T-cell (primary cell): ENCODE measurements around the gene TTC13. TPM values are rescaled to one million over a fixed set of nuclear protein-coding genes. Genes with fewer than 3 reads are reported as not detected.

Experiments
- ATAC-seq, 4 experiments: fragments of 200-7000 bp in 3 of 4; fragments of 150-1000 bp in 1 of 4; cut with Tn5 transposase; replicated peaks in 1 of 4; 1 replicate in 3 of 4; 2 replicates in 1 of 4; pipeline ENCODE4 v1.10.0; 2021; ENCODE audit warnings: moderate library complexity in 3 of 4, mild to moderate bottlenecking in 2 of 4, moderate number of reproducible peaks in 1 of 4
- CTCF ChIA-PET, 2 donors: fragments of 300-600 bp; sonication (Branson Sonifier 250); formaldehyde crosslinking; loops; one replicate each; lab custom pipeline; 2022; ENCODE audit warnings: antibody characterized with exemption in 2 of 2; lab: Charles Lee
- POLR2A ChIA-PET, 2 donors: fragments of 300-600 bp; sonication (Branson Sonifier 250); formaldehyde crosslinking; loops; one replicate each; lab custom pipeline; 2022; ENCODE audit warnings: antibody characterized with exemption in 2 of 2; lab: Charles Lee
- DNase-seq, 35 experiments: peaks; one replicate each; pipeline versions ENCODE4 v3.0.0 to v3.0.0-alpha.2; 2013 to 2023
- H3K27ac ChIP-seq: one replicate; pipeline ENCODE4 v1.5.1; 2013; ENCODE audit warnings: low read length
- H3K27me3 ChIP-seq, 2 experiments: replicated peaks in 1 of 2; 1 replicate in 1 of 2; 2 replicates in 1 of 2; pipeline versions ENCODE4 v1.6.1 to v1.7.0; 2013; ENCODE audit warnings: low read length in 1 of 2, mixed read lengths in 1 of 2; ENCODE audit not compliant: control insufficient read depth in 2 of 2, insufficient read depth in 2 of 2; ENCODE audit errors: extremely low read depth in 1 of 2
- H3K36me3 ChIP-seq, 2 donors: 1 replicate in 1 of 2; 2 replicates in 1 of 2; pipeline versions ENCODE4 v1.6.1 to v1.7.0; 2013; ENCODE audit warnings: low read length in 1 of 2; ENCODE audit not compliant: control insufficient read depth in 2 of 2, insufficient read depth in 1 of 2; ENCODE audit errors: extremely low read depth in 1 of 2
- H3K4me1 ChIP-seq, 2 experiments: 1 replicate in 1 of 2; 2 replicates in 1 of 2; pipeline versions ENCODE4 v1.6.1 to v1.7.0; 2013; ENCODE audit warnings: low read length in 2 of 2, mixed read lengths in 1 of 2; ENCODE audit not compliant: insufficient read depth in 2 of 2, control insufficient read depth in 1 of 2; ENCODE audit errors: extremely low read depth in 1 of 2
- H3K4me3 ChIP-seq, 2 donors: 1 replicate in 1 of 2; 2 replicates in 1 of 2; pipeline versions ENCODE4 v1.5.1 to v1.7.0; 2013; ENCODE audit warnings: mild to moderate bottlenecking in 2 of 2, low read length in 1 of 2, moderate library complexity in 1 of 2; ENCODE audit not compliant: control insufficient read depth in 1 of 2; ENCODE audit errors: extremely low read depth in 1 of 2
- H3K9me3 ChIP-seq: 2 replicates; pipeline ENCODE4 v1.7.0; 2013
- H3K27ac Mint-ChIP-seq, 2 donors: one replicate each; pipeline ENCODE4 v1.8.0; 2020 to 2021; ENCODE audit warnings: mild to moderate bottlenecking in 2 of 2, mixed read lengths in 2 of 2
- H3K27me3 Mint-ChIP-seq, 2 donors: one replicate each; pipeline ENCODE4 v1.8.0; 2021 to 2022; ENCODE audit warnings: mixed read lengths in 2 of 2
- H3K36me3 Mint-ChIP-seq: one replicate; pipeline ENCODE4 v1.8.0; 2021; ENCODE audit warnings: mixed read lengths
- H3K4me1 Mint-ChIP-seq, 3 donors: one replicate each; pipeline ENCODE4 v1.8.0; 2020 to 2022; ENCODE audit warnings: mixed read lengths in 3 of 3, mild to moderate bottlenecking in 1 of 3
- H3K4me3 Mint-ChIP-seq, 3 donors: one replicate each; pipeline ENCODE4 v1.8.0; 2020 to 2022; ENCODE audit warnings: mild to moderate bottlenecking in 3 of 3, mixed read lengths in 3 of 3, moderate library complexity in 3 of 3
- H3K9me3 Mint-ChIP-seq, 3 donors: one replicate each; pipeline ENCODE4 v1.8.0; 2020 to 2022; ENCODE audit warnings: mixed read lengths in 3 of 3
- WGBS: methylation state at CpG from one replicate; pipeline ENCODE4 v1.1.5; 2013; ENCODE audit warnings: missing lambda C conversion rate; ENCODE audit not compliant: insufficient coverage; 5-methylcytosine and 5-hydroxymethylcytosine counted together
- total RNA-seq, 35 experiments: library from RNA in 6 of 35; stranded (reverse) in 6 of 35; fragments of 120-200 nt in 1 of 35; gene quantifications; one replicate each; pipeline versions ENCODE4 v1.2.1 to v1.2.4 and lab custom pipeline; 2013 to 2026

Gene TTC13
- total RNA-seq, 5 donors from 2014 or later (not counting 1 experiment from before 2014, with no cell fraction given) = 39.7 to 44.9 (median 42.2) TPM

- 90% methylated on average over 2 of the region's 4 CpGs for WGBS
- Histone ChIP-seq H3K9me3 (no peaks in the 10 kb centered on the region), H3K27ac (no peak overlapping the region), H3K27me3 (no peaks in the 10 kb centered on the region), H3K4me1 (no peaks in the 10 kb centered on the region), H3K4me3 (no peak overlapping the region), H3K36me3 (no peaks in the 10 kb centered on the region)
- ChIA-PET POLR2A (no interaction called here), CTCF (no interaction called here)
- H3K27me3 Mint-ChIP-seq = peaks cover 0 to 4% of the 10 kb centered on the region in 2 donors
- H3K36me3 Mint-ChIP-seq = no peaks in the 10 kb centered on the region
- ATAC-seq = no peak
- no peak for DNase-seq
- no peak overlapping the region for H3K4me3 Mint-ChIP-seq
- no peak overlapping the region for H3K27ac Mint-ChIP-seq
- peaks cover 15 to 22% (median 19%) of the 10 kb centered on the region in 3 donors for H3K4me1 Mint-ChIP-seq
- no peaks in the 10 kb centered on the region for H3K9me3 Mint-ChIP-seq
Measured at GRCh38 chr1:230861970-230862595, 116.6 kb downstream of the TTC13 start.

- DNase-seq (no peak), ATAC-seq (no peak)
- Mint-ChIP-seq H3K36me3 (no peaks in the 10 kb centered on the region), H3K9me3 (no peaks in the 10 kb centered on the region), H3K27ac (no peak overlapping the region), H3K4me3 (no peak overlapping the region), H3K27me3 (peaks cover 0 to 1% of the 10 kb centered on the region in 2 donors), H3K4me1 (peaks cover 9 to 16% (median 13%) of the 10 kb centered on the region in 3 donors)
- Histone ChIP-seq H3K36me3 (no peaks in the 10 kb centered on the region), H3K4me3 (no peak overlapping the region), H3K27me3 (no peaks in the 10 kb centered on the region), H3K9me3 (no peaks in the 10 kb centered on the region), H3K27ac (no peak overlapping the region), H3K4me1 (no peaks in the 10 kb centered on the region)
- WGBS = 100% methylated on average over 5 of the region's 13 CpGs
- POLR2A ChIA-PET = no interaction called here
- CTCF ChIA-PET = no interaction called here
Measured at GRCh38 chr1:230861489-230861888, 117.2 kb downstream of the TTC13 start.

DNA sequence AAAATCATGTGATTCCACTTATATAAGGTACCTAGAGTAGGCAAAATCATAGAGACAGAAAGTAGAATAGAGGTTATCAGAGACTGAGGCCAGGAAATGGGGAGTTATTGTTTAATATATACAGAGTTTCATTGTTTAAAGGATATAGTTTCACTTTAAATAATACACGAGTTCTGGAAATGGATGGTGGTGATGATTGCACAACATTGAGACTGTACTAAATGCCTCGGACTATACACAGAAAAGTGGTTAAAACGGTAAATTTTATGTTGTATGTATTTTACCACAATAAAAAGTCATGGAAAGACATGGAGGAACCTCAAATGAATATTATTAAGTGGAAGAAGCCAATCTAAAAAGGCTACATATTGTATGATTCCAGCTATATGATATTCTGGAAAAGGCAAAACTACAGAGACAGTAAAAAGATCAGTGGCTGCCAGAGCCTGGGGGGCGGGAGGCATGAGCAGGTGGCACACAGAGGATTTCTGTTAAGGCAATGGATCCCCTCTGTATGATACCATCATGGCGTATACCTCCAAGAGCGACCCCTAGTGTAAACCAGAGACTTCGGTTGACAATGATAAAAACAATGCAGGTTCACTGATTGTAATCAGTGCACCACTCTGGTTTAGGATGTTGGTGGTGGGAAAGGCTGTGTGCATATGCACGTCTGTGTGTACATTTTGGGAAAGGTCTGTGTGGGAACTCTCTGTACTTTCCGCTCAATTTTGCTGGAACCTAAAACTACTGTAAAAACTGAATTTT is 117.9 kb downstream of the TTC13 start:
- 83% methylated on average over 4 of the region's 9 CpGs for WGBS
- ChIA-PET CTCF (interaction anchor here in 1 of 2 donors (0.6 kb wide), 1 partner anchor 185 kb away, joined by 3 read pairs; no protein-coding TSS in a partner anchor), POLR2A (no interaction called here)
- Mint-ChIP-seq H3K27me3 (peaks cover 0 to 1% of the 10 kb centered on the region in 2 donors), H3K27ac (no peak overlapping the region), H3K4me1 (peaks cover 6 to 12% (median 10%) of the 10 kb centered on the region in 3 donors), H3K4me3 (no peak overlapping the region), H3K36me3 (no peaks in the 10 kb centered on the region), H3K9me3 (no peaks in the 10 kb centered on the region)
- no peaks in the 10 kb centered on the region for H3K27me3 ChIP-seq
- no peaks in the 10 kb centered on the region for H3K4me1 ChIP-seq
- ATAC-seq = no peak
- no peak for DNase-seq
- no peaks in the 10 kb centered on the region for H3K36me3 ChIP-seq
- no peak overlapping the region for H3K27ac ChIP-seq
- H3K9me3 ChIP-seq = no peaks in the 10 kb centered on the region
- H3K4me3 ChIP-seq = no peak overlapping the region

DNA sequence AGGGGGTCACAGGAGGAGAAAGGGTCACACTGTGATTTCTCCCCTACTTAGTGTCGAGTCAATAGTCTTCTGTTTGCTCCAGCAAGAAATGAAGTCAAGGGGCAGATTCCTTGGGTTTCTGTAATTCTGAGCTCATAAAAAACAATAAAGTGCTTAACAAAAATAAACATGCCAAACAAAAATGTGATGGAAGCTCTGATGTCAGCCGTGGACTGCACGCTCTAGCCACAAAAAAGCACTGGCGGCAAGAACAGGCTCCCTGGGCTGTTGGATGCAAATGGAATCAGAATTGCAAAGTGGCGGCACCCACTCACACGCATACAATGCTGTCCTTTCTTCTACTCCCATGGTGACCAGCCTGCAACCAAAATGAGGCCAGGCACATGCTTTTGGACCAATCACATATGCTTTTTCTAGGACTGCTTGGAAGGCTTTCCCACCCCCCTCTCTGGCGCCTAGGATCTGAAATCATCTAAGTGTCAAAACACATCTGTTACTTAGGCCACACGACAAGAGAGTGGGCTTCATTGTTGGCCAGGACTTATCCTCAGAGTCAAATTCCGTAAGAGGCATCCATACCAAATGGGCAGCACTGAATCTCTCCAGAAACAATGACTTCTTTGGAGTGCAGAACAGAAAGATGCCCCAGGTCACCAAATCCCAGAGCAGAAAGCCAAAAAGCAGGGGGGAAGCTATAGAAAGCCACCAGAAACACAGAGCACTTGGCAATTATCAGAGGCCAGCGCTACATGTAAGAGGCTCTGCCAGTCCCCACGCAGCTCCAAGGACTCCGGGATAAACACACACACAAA is 119.5 kb downstream of the TTC13 start:
- Histone ChIP-seq H3K9me3 (no peaks in the 10 kb centered on the region), H3K4me3 (no peak overlapping the region), H3K4me1 (no peaks in the 10 kb centered on the region), H3K36me3 (no peaks in the 10 kb centered on the region), H3K27me3 (no peaks in the 10 kb centered on the region), H3K27ac (no peak overlapping the region)
- Mint-ChIP-seq H3K36me3 (peaks cover 9% of the 10 kb centered on the region), H3K4me3 (no peak overlapping the region), H3K27ac (no peak overlapping the region), H3K9me3 (no peaks in the 10 kb centered on the region), H3K4me1 (peaks cover 6 to 12% (median 9%) of the 10 kb centered on the region in 3 donors), H3K27me3 (peaks cover 0 to 1% of the 10 kb centered on the region in 2 donors)
- POLR2A ChIA-PET = no interaction called here
- DNase-seq (no peak), ATAC-seq (no peak)
- CTCF ChIA-PET = interaction anchor here in 1 of 2 donors (0.6 kb wide), 1 partner anchor 56 kb away, joined by 3 read pairs; no protein-coding TSS in a partner anchor
- WGBS = 90% methylated on average over 9 of the region's 12 CpGs

DNA sequence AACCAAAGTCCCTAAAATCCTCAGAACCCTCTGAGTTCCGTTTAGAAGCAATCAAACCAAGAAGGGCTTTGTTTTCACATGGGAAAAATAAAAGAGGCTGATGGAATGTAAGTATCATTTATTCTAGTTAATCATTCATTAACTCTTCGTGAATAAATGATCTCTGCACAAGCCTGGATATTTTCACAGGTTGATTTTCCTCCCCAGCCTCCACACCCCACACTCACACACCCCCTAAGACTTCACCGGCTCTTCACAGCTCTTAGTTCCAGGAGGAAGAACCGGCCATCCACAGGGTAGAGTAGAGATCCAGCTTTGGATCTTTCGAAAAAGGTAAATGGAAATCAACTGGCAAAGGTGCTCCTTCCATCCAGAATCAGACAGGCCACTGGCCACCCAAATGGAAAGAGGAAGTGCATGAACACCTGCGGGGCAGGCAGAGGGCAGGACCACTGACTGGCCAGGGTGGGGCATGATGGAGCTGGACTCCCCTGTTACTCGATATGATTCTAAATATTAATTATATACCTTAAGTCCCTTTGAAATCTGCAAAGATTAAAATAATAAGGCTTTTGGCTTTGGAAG is 120.3 kb downstream of the TTC13 start:
- DNase-seq = no peak
- Mint-ChIP-seq H3K27me3 (peaks cover 0 to 1% of the 10 kb centered on the region in 2 donors), H3K36me3 (peaks cover 11% of the 10 kb centered on the region), H3K4me3 (no peak overlapping the region), H3K4me1 (peaks cover 4 to 10% (median 5%) of the 10 kb centered on the region in 3 donors), H3K9me3 (no peaks in the 10 kb centered on the region), H3K27ac (no peak overlapping the region)
- no peaks in the 10 kb centered on the region for H3K36me3 ChIP-seq
- H3K27me3 ChIP-seq = no peaks in the 10 kb centered on the region
- H3K4me1 ChIP-seq = no peaks in the 10 kb centered on the region
- ChIA-PET POLR2A (no interaction called here), CTCF (interaction anchor here in 1 of 2 donors (0.5 kb wide), 1 partner anchor 898 kb away, joined by 3 read pairs; no protein-coding TSS in a partner anchor)
- no peak overlapping the region for H3K4me3 ChIP-seq
- no peaks in the 10 kb centered on the region for H3K9me3 ChIP-seq
- 100% methylated on average over 1 of the region's 7 CpGs for WGBS
- no peak overlapping the region for H3K27ac ChIP-seq
- ATAC-seq = no peak

DNA sequence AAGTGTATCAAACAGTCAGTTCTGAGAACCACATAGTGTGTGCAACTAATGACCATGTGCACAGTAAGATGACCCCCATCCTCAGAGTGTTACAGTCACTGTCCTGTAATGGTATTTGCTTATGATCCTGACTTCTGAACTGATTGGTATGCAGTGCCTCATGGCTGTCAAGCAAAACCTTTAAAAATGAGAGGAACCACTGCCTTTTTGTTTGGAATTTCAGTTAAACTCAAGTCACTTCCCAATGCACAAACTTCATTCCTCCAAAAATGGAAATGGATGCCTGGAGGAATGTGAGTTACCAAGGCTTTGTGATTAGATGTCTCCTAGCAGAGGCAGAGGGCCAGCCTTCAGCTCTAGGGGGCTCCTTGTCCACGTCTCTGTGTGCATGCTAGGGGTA is 120.8 kb downstream of the TTC13 start:
- CTCF ChIA-PET = interaction anchor here in 1 of 2 donors (0.5 kb wide), 1 partner anchor 898 kb away, joined by 3 read pairs; no protein-coding TSS in a partner anchor

More for the DNA sequence above, 120.8 kb downstream of the TTC13 start:
- POLR2A ChIA-PET = no interaction called here
- H3K4me1 ChIP-seq = no peaks in the 10 kb centered on the region
- no peak overlapping the region for H3K27ac ChIP-seq
- H3K27me3 ChIP-seq = no peaks in the 10 kb centered on the region
- no peak overlapping the region for H3K4me3 ChIP-seq
- H3K27ac Mint-ChIP-seq = no peak overlapping the region
- peaks cover 0 to 1% of the 10 kb centered on the region in 2 donors for H3K27me3 Mint-ChIP-seq
- H3K36me3 ChIP-seq = no peaks in the 10 kb centered on the region
- no CpG with 5 or more reads among the region's 1 CpG for WGBS
- ATAC-seq = no peak
- no peak overlapping the region for H3K4me3 Mint-ChIP-seq
- H3K4me1 Mint-ChIP-seq = peaks cover 0 to 5% (median 1%) of the 10 kb centered on the region in 3 donors
- H3K9me3 Mint-ChIP-seq = no peaks in the 10 kb centered on the region
- H3K36me3 Mint-ChIP-seq = peaks cover 15% of the 10 kb centered on the region
- no peak for DNase-seq
- no peaks in the 10 kb centered on the region for H3K9me3 ChIP-seq
